Measurements from ENCODE around the gene PCMT1. TPM values are rescaled to one million over a fixed set of nuclear protein-coding genes. Genes with fewer than 3 reads are reported as not detected.
"Not testable (repeated sequence)": the region's sequence is repeated elsewhere in the genome, so short reads cannot be mapped to it uniquely, and the experiment has no call there.

PCMT1 gene
- total RNA-seq, 4 donors from 2014 or later: 62.2 to 133 (median 77.9) TPM

DNA sequence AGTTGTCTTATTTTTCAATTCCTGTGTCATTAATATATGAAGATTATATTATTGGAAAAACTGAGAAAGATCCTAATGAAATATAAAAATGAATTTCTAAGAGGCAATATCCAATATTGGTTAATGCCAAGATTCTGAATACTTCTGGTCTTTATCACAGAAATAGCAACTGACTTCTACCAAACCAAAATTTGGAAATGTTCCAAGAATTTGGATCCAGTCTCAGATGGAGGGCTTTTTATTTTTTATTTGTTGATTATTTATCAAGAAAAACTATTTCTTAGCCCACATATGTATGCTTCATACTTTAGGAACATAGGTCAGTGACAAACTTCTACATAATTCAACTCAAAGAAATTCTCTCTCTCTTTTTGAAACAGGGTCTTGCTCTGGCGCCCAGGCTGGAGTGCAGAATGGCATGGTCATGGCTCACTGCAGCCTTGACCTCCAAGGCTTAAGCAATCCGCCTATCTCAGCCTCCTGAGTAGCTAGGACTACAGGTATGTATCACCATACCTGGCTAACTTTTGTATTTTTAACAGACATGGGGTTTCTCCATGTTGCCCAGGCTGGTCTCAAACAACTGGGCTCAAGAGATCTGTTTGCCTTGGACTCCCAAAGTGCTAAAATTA is 16.3 kb upstream of the PCMT1 start:
- WGBS, 2 donors: 58 to 64% methylated on average over 2 of the region's 2 CpGs
- Histone ChIP-seq H3K4me3 (replicated peaks in 1 of 3) (no peak overlapping the region), H3K36me3 (peaks cover 19 to 43% of the 10 kb centered on the region in 2 donors), H3K4me1 (peaks cover 0 to 4% of the 10 kb centered on the region in 2 donors), H3K9me3 (no peaks in the 10 kb centered on the region), H3K27me3 (no peaks in the 10 kb centered on the region), H3K27ac (no peak overlapping the region)
- intact Hi-C loops (cut with DNase I): loop anchor here (10.0 kb wide), 1 partner anchor 168 kb away; the partner anchor contains the start of gene GINM1
- TF ChIP-seq CTCF (IDR thresholded peaks at IDR 0.05) (no peak), POLR2A (IDR thresholded peaks at IDR 0.05) (no peak)
- DNase-seq: peak; percentile 53 to 64

DNA sequence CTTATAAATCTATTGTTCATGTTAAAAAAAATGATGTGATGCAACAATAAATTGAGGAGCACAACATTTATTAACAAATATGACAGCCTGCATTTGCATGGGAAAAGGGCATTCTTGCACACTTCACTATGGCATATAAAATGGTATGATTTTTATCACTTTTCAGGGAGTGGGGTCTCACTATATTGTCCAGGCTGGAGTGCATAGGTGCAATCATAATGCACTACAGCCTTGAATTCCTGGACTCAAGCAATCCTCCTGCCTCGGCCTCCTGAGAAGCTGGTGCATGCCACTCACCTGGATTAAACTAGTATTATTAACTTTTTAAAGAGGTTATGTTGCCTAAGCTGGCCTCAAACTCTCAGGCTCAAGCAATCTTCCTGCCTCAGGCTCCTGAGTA is 14.6 kb upstream of the PCMT1 start:
- no peaks in the 10 kb centered on the region for H3K9me3 ChIP-seq
- peaks cover 14 to 33% of the 10 kb centered on the region in 2 donors for H3K36me3 ChIP-seq
- TF ChIP-seq CTCF (IDR thresholded peaks at IDR 0.05) (no peak), POLR2A (IDR thresholded peaks at IDR 0.05) (no peak)
- DNase-seq: no peak
- H3K27me3 ChIP-seq: no peaks in the 10 kb centered on the region
- peaks cover 0 to 4% of the 10 kb centered on the region in 2 donors for H3K4me1 ChIP-seq
- no peak overlapping the region for H3K4me3 ChIP-seq (replicated peaks in 1 of 3)
- intact Hi-C loops (cut with DNase I): loop anchor here (10.0 kb wide), 1 partner anchor 170 kb away; the partner anchor contains the start of gene GINM1
- WGBS, 2 donors: 100% methylated on average over 1 of the region's 1 CpG
- no peak overlapping the region for H3K27ac ChIP-seq

DNA sequence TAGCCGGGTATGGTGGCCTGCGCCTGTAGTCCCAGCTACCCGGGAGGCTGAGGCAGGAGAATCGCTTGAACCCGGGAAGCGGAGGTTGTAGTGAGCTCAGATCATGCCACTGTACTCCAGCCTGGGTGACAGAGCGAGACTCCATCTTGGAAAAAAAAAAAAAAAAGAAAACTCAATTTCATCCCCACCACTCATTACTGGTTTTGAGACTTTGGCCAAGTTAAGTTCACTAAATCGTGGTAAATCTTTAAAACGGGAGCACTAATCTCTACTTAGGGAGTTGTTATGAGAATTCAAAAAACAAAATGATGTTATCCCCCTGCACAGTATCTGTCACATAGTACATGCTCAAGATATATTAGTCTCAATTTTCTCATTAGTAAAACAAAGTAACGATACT is 4.3 kb upstream of the PCMT1 start:
- WGBS, 2 donors: 80 to 81% methylated on average over 10 of the region's 10 CpGs
- Histone ChIP-seq H3K36me3 (peaks cover 5 to 17% of the 10 kb centered on the region in 2 donors), H3K4me1 (peaks cover 12 to 14% of the 10 kb centered on the region in 2 donors)
- DNase-seq; H3K27ac ChIP-seq; H3K27me3 ChIP-seq; H3K4me3 ChIP-seq (replicated peaks in 1 of 3); H3K9me3 ChIP-seq; intact Hi-C loops (cut with DNase I): not testable (repeated sequence)

DNA sequence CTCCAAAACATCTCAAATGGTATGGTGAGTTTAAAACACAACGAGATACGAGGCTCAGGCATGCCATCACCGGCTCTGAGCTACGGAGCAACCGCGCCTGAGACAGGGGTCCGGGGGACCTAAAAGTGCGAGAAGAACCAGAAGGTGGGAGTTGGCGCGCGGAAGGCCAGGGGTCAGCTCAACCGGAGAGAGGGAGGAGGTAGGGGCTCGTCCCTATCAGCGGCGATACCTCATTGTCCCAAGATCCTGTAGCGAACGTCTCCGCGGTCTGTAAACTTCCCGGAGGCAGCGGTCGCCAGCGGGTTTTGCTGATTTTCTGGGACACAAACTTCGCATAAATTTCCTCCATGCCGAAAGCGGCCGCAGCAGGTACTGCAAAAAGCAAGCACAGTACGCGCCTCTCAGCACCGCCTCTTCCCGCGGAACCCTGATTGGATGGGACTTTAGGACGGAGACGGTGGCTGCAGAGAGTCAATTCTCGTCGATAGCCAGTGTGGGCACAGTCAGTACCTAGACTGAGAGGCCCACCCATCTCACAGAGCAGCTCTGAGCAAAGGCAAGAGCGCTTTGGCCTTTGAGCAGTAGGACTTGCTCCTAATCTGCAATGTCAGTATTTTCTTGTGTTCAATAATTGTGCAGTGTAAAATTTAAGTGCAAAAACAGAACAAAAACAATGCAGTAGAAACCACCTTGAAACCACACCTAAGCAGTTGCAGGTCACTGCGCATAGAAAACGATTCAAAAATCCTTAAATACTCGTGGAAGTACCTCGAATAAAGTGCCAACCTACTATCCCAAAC is 3.2 kb upstream of the PCMT1 start, which contains the start of gene NUP43:
TSS of gene NUP43 (minus strand) at position 383 of the 800 bp plus-strand sequence. CDS start at position 349, 34 bp downstream.
- Histone ChIP-seq H3K36me3 (peaks cover 3 to 11% of the 10 kb centered on the region in 2 donors), H3K9me3 (no peaks in the 10 kb centered on the region), H3K4me3 (replicated peaks in 1 of 3) (peak within 1 kb of the TSS; percentile 42 to 66 (median 63)), H3K27me3 (no peaks in the 10 kb centered on the region), H3K4me1 (peaks cover 20 to 25% of the 10 kb centered on the region in 2 donors), H3K27ac (peak within 1 kb of the TSS in 2 of 3 donors; percentile 51 to 55)
- intact Hi-C loops (cut with DNase I): no loop called here
- 5 to 6% methylated on average over 38 to 41 of the region's 41 CpGs for WGBS, 2 donors
- TF ChIP-seq POLR2A (IDR thresholded peaks at IDR 0.05) (peak in 1 of 2 donors; percentile 59), CTCF (IDR thresholded peaks at IDR 0.05) (peak in 5 of 6 experiments; percentile 51 to 76 (median 64))
- peak; percentile 91 to 95 for DNase-seq

GRCh38 chr6:149749082-149749593 is 403 bp upstream of the PCMT1 start:
- peaks cover 28 to 42% of the 10 kb centered on the region in 2 donors for H3K4me1 ChIP-seq
- intact Hi-C loops (cut with DNase I): not testable (repeated sequence)

More at GRCh38 chr6:149749082-149749593, 403 bp upstream of the PCMT1 start:
- not testable (repeated sequence) for H3K36me3 ChIP-seq, H3K9me3 ChIP-seq, H3K27me3 ChIP-seq, DNase-seq
- WGBS, 2 donors: 0% methylated on average over 1 of the region's 38 CpGs; no CpG with 5 or more reads in 1 of the 2 donors
- Histone ChIP-seq H3K27ac (peak overlapping the region; percentile 76 to 89 (median 81)), H3K4me3 (replicated peaks in 1 of 3) (peak overlapping the region; percentile 80 to 99 (median 94))

All from thyroid gland (tissue), 4 donors.